ENCODE results near the gene ARHGDIG. TPM values are rescaled to one million over a fixed set of nuclear protein-coding genes. Genes with fewer than 3 reads are reported as not detected.
A peak's percentile ranks its signal among the peaks of the same experiment; 100 is the strongest.

The ARHGDIG gene
- total RNA-seq, 1 donor from 2014 or later: 5.0 TPM

DNA sequence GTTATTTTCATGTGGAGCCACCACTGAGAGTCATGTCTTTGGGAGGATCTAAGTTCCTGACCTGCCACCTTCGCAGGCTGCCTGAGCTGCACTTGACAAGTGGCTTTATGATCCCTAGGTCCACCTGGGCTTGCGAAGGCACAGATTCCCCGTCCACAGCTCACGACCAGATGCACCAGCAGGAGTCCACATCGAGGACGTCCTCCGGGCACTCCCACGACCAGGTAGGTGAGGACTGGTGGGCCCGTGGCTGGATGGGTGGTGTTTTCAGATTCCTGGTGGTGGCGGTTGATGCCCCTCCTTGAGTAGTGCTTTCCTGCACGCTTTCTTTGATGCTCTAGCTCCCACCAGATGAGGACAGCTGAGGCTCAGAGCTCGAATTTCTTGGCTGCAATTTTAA is 31.0 kb upstream of the ARHGDIG start:
- H3K9me3 Mint-ChIP-seq (ENCODE audit: unreplicated experiment): no peaks in the 10 kb centered on the region
- peaks cover 4% of the 10 kb centered on the region for H3K36me3 Mint-ChIP-seq (ENCODE audit: low read depth, unreplicated experiment)
- H3K4me3 ChIP-seq (ENCODE audit: insufficient read depth, low read depth, low read length): no peak overlapping the region
- TF ChIP-seq, protein P1, sequence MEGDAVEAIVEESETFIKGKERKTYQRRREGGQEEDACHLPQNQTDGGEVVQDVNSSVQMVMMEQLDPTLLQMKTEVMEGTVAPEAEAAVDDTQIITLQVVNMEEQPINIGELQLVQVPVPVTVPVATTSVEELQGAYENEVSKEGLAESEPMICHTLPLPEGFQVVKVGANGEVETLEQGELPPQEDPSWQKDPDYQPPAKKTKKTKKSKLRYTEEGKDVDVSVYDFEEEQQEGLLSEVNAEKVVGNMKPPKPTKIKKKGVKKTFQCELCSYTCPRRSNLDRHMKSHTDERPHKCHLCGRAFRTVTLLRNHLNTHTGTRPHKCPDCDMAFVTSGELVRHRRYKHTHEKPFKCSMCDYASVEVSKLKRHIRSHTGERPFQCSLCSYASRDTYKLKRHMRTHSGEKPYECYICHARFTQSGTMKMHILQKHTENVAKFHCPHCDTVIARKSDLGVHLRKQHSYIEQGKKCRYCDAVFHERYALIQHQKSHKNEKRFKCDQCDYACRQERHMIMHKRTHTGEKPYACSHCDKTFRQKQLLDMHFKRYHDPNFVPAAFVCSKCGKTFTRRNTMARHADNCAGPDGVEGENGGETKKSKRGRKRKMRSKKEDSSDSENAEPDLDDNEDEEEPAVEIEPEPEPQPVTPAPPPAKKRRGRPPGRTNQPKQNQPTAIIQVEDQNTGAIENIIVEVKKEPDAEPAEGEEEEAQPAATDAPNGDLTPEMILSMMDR (IDR thresholded peaks at IDR 0.05; ENCODE audit: insufficient read depth, low read depth, low read length): no peak
- TF ChIP-seq EZH2 (IDR thresholded peaks at IDR 0.05; ENCODE audit: insufficient read depth, low read length): no peak
- H3K27ac ChIP-seq (ENCODE audit: low read depth, low read length): no peak overlapping the region
- no peaks in the 10 kb centered on the region for H3K36me3 ChIP-seq (ENCODE audit: insufficient read depth, low read length)
- H3K27me3 Mint-ChIP-seq (ENCODE audit: low read depth, unreplicated experiment): no peaks in the 10 kb centered on the region
- H3K4me3 Mint-ChIP-seq (ENCODE audit: unreplicated experiment): no peak overlapping the region
- H3K27ac Mint-ChIP-seq (ENCODE audit: unreplicated experiment): no peak overlapping the region
- DNase-seq (ENCODE audit: low read depth) (no peak), FAIRE-seq (no peak)
- peaks cover 8% of the 10 kb centered on the region for H4K20me1 ChIP-seq (ENCODE audit: insufficient read depth, low read length)
- peaks cover 9% of the 10 kb centered on the region for H3K4me1 Mint-ChIP-seq (ENCODE audit: low read depth, unreplicated experiment)
- H3K9ac ChIP-seq (ENCODE audit: low read length): no peak overlapping the region
- no peaks in the 10 kb centered on the region for H3K27me3 ChIP-seq (ENCODE audit: insufficient read depth, low read length)
- no peak overlapping the region for H3K4me2 ChIP-seq (ENCODE audit: low read length)
- H3K79me2 ChIP-seq (ENCODE audit: insufficient read depth, low read length): no peaks in the 10 kb centered on the region
- no peak overlapping the region for H2AFZ ChIP-seq (ENCODE audit: low read depth, low read length)
- peaks cover 3% of the 10 kb centered on the region for H3K4me1 ChIP-seq (ENCODE audit: insufficient read depth, low read length)
- H3K9me3 ChIP-seq (ENCODE audit: insufficient read depth, low read depth, low read length): no peaks in the 10 kb centered on the region

DNA sequence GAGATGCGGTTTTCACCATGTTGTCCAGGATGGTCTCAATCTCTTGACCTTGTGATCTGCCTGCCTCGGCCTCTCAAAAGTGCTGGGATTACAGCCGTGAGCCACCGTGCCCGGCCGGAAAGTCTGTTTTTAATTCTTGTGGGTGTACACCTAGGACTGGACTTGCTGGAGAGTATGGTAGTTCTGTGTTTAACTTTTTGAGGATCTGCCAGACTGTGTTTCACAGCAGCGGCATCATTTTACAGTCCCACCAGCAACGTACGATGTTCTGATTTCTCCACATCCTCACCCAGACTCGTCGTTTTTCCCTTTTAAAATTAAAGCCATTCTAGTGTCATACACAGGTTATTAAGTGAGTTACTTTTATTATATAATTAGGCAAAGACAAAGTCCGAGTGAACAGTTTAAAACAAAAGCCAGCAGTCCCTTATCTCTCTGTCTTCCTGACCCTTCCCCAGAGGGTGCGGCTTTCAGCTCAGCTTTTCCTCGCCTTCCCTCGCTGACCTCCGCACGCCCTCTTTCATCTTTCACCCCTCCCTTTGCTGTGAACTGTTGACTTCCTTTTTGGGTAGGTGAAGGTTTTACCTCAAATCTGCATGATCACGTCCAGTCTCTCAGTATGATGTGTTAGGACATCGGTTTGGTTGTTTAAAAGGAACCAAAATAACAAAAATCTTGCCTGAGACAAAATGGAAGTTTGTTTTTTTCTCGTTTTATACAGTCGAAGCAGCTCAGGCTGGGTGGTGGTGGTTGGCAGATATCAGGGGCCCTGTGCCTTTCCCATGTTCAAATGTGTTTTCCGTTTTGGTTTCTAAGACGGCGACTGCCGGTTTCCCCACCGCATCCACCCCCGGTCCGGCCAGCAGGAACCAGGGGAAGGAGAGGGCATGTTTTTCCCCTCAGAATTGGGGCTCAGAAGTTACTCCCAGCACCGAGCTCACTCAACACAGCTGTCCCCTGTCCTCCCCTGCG is 27.7 kb upstream of the ARHGDIG start:
- Histone ChIP-seq H3K27ac (ENCODE audit: low read depth, low read length) (no peak overlapping the region), H3K36me3 (ENCODE audit: insufficient read depth, low read length) (peaks cover 2% of the 10 kb centered on the region), H4K20me1 (ENCODE audit: insufficient read depth, low read length) (peaks cover 5% of the 10 kb centered on the region), H3K9me3 (ENCODE audit: insufficient read depth, low read depth, low read length) (no peaks in the 10 kb centered on the region), H3K79me2 (ENCODE audit: insufficient read depth, low read length) (no peaks in the 10 kb centered on the region), H2AFZ (ENCODE audit: low read depth, low read length) (no peak overlapping the region), H3K27me3 (ENCODE audit: insufficient read depth, low read length) (no peaks in the 10 kb centered on the region), H3K4me3 (ENCODE audit: insufficient read depth, low read depth, low read length) (no peak overlapping the region), H3K9ac (ENCODE audit: low read length) (no peak overlapping the region), H3K4me1 (ENCODE audit: insufficient read depth, low read length) (peaks cover 3% of the 10 kb centered on the region), H3K4me2 (ENCODE audit: low read length) (no peak overlapping the region)
- DNase-seq (ENCODE audit: low read depth) (no peak), FAIRE-seq (no peak)
- no peaks in the 10 kb centered on the region for H3K27me3 Mint-ChIP-seq (ENCODE audit: low read depth, unreplicated experiment)
- H3K9me3 Mint-ChIP-seq (ENCODE audit: unreplicated experiment): no peaks in the 10 kb centered on the region
- H3K4me1 Mint-ChIP-seq (ENCODE audit: low read depth, unreplicated experiment): peaks cover 9% of the 10 kb centered on the region
- H3K27ac Mint-ChIP-seq (ENCODE audit: unreplicated experiment): no peak overlapping the region
- TF ChIP-seq, protein P1 (IDR thresholded peaks at IDR 0.05; ENCODE audit: insufficient read depth, low read depth, low read length): no peak
- TF ChIP-seq EZH2 (IDR thresholded peaks at IDR 0.05; ENCODE audit: insufficient read depth, low read length): no peak
- H3K4me3 Mint-ChIP-seq (ENCODE audit: unreplicated experiment): no peak overlapping the region
- H3K36me3 Mint-ChIP-seq (ENCODE audit: low read depth, unreplicated experiment): peaks cover 10% of the 10 kb centered on the region

DNA sequence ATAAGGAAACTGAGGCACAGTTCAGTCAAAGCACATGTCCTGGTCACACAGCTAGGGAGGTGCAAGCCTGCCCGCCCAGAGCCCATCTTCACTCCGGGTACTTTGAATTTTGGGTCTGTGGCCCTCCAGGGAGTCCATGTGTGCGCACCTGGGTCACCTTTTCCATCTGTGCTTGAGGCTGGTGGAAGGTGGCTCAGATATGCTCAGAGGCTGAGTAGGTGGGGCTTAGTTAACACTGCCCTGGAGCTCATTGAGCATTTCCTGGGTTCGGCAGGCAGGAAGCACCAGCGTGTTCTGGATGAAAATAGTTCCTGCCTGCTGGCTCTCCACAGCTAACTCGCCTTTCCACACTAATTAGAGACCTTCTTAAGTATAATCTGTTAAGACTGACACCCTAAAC is 26.6 kb upstream of the ARHGDIG start:
- H3K79me2 ChIP-seq (ENCODE audit: insufficient read depth, low read length): no peaks in the 10 kb centered on the region
- no peaks in the 10 kb centered on the region for H4K20me1 ChIP-seq (ENCODE audit: insufficient read depth, low read length)
- Mint-ChIP-seq H3K4me3 (ENCODE audit: unreplicated experiment) (no peak overlapping the region), H3K9me3 (ENCODE audit: unreplicated experiment) (no peaks in the 10 kb centered on the region), H3K4me1 (ENCODE audit: low read depth, unreplicated experiment) (peaks cover 9% of the 10 kb centered on the region), H3K36me3 (ENCODE audit: low read depth, unreplicated experiment) (peaks cover 10% of the 10 kb centered on the region), H3K27ac (ENCODE audit: unreplicated experiment) (peak overlapping the region; percentile 34), H3K27me3 (ENCODE audit: low read depth, unreplicated experiment) (no peaks in the 10 kb centered on the region)
- FAIRE-seq: no peak
- TF ChIP-seq, protein P1 (IDR thresholded peaks at IDR 0.05; ENCODE audit: insufficient read depth, low read depth, low read length): no peak
- TF ChIP-seq EZH2 (IDR thresholded peaks at IDR 0.05; ENCODE audit: insufficient read depth, low read length): no peak
- H3K4me2 ChIP-seq (ENCODE audit: low read length): no peak overlapping the region
- no peak overlapping the region for H3K9ac ChIP-seq (ENCODE audit: low read length)
- DNase-seq (ENCODE audit: low read depth): no peak
- no peak overlapping the region for H3K27ac ChIP-seq (ENCODE audit: low read depth, low read length)
- H3K4me1 ChIP-seq (ENCODE audit: insufficient read depth, low read length): peaks cover 3% of the 10 kb centered on the region
- H2AFZ ChIP-seq (ENCODE audit: low read depth, low read length): no peak overlapping the region
- peaks cover 2% of the 10 kb centered on the region for H3K36me3 ChIP-seq (ENCODE audit: insufficient read depth, low read length)
- no peak overlapping the region for H3K4me3 ChIP-seq (ENCODE audit: insufficient read depth, low read depth, low read length)
- no peaks in the 10 kb centered on the region for H3K27me3 ChIP-seq (ENCODE audit: insufficient read depth, low read length)
- no peaks in the 10 kb centered on the region for H3K9me3 ChIP-seq (ENCODE audit: insufficient read depth, low read depth, low read length)
